H1 (cell line): ENCODE data around the gene EFHB. TPM values are rescaled to one million over a fixed set of nuclear protein-coding genes. Genes with fewer than 3 reads are reported as not detected.

Source experiments
- CTCF ChIA-PET: fragments of 300-600 bp; sonication (Branson Sonifier 250); formaldehyde crosslinking; loops from one replicate; lab custom pipeline; 2021; ENCODE audit not compliant: partially characterized antibody; lab: Charles Lee
- POLR2A ChIA-PET: fragments of 300-600 bp; sonication (Branson Sonifier 250); formaldehyde crosslinking; loops from one replicate; lab custom pipeline; 2021; ENCODE audit warnings: inconsistent platforms; ENCODE audit not compliant: partially characterized antibody; lab: Charles Lee
- DNase-seq, 2 experiments: peaks; one replicate each; pipeline versions ENCODE4 v3.0.0 to v3.0.0-alpha.2; 2010 to 2022; ENCODE audit warnings: low spot score in 2 of 2, low read depth in 1 of 2, mixed read lengths in 1 of 2
- FAIRE-seq: peaks from 2 replicates; lab custom pipeline; 2011; peaks lifted over from hg19 to GRCh38; lab: Jason Lieb, UNC
- H2AFZ ChIP-seq: 2 replicates; pipeline ENCODE4 v1.8.1; 2012; ENCODE audit warnings: low read length, inconsistent platforms
- H2AK5ac ChIP-seq: 2 replicates; pipeline ENCODE4 v1.6.1; 2013; ENCODE audit warnings: low read depth, low read length
- H2BK120ac ChIP-seq: replicated peaks from 2 replicates; pipeline ENCODE3; 2013; ENCODE audit warnings: low read depth, low read length, inconsistent platforms
- H2BK12ac ChIP-seq: 2 replicates; pipeline ENCODE4 v1.6.1; 2013; ENCODE audit warnings: low read depth, low read length
- H2BK15ac ChIP-seq: 2 replicates; pipeline ENCODE4 v1.6.1; 2013; ENCODE audit warnings: low read length
- H2BK20ac ChIP-seq: 2 replicates; pipeline ENCODE4 v1.6.1; 2013; ENCODE audit warnings: low read length
- H2BK5ac ChIP-seq: 2 replicates; pipeline ENCODE4 v1.6.1; 2013; ENCODE audit warnings: low read depth, low read length
- H3K14ac ChIP-seq: 2 replicates; pipeline ENCODE4 v1.6.1; 2013; ENCODE audit warnings: inconsistent platforms; ENCODE audit not compliant: insufficient read length
- H3K18ac ChIP-seq: 2 replicates; pipeline ENCODE4 v1.6.1; 2013; ENCODE audit warnings: low read length; ENCODE audit errors: extremely low read depth
- H3K23ac ChIP-seq: 2 replicates; pipeline ENCODE4 v1.6.1; 2013; ENCODE audit warnings: inconsistent platforms; ENCODE audit not compliant: insufficient read length
- H3K23me2 ChIP-seq: 2 replicates; pipeline ENCODE4 v1.6.1; 2013; ENCODE audit warnings: low read depth, low read length
- H3K27ac ChIP-seq: 2 replicates; pipeline ENCODE4 v1.6.1; 2011; ENCODE audit warnings: low read depth, low read length, inconsistent platforms
- H3K27me3 ChIP-seq, 4 experiments: replicated peaks in 1 of 4; 1 replicate in 1 of 4; 2 replicates in 3 of 4; pipeline versions ENCODE4 v1.6.1 to v1.8.1; 2011 to 2013; ENCODE audit warnings: low read length in 3 of 4, mild to moderate bottlenecking in 3 of 4, inconsistent platforms in 2 of 4, mixed read lengths in 2 of 4, moderate library complexity in 1 of 4; ENCODE audit not compliant: control insufficient read depth in 3 of 4, insufficient read depth in 3 of 4; ENCODE audit errors: extremely low read depth in 1 of 4
- H3K36me3 ChIP-seq, 4 experiments: 2 replicates each; pipeline versions ENCODE4 v1.6.1 to v1.8.1; 2011 to 2013; ENCODE audit warnings: mild to moderate bottlenecking in 4 of 4, low read length in 3 of 4, moderate library complexity in 2 of 4, control low read depth in 1 of 4, inconsistent platforms in 1 of 4; ENCODE audit not compliant: insufficient read depth in 4 of 4, control insufficient read depth in 2 of 4
- H3K4ac ChIP-seq: replicated peaks from 2 replicates; pipeline ENCODE3; 2013; ENCODE audit warnings: low read length, low read depth, mixed read lengths, inconsistent platforms; ENCODE audit not compliant: insufficient read length
- H3K4me1 ChIP-seq, 4 experiments: replicated peaks in 1 of 4; 1 replicate in 1 of 4; 2 replicates in 3 of 4; pipeline versions ENCODE4 v1.6.1 to v1.8.1; 2011 to 2013; ENCODE audit warnings: low read length in 3 of 4, inconsistent platforms in 2 of 4, mixed read lengths in 1 of 4; ENCODE audit not compliant: insufficient read depth in 4 of 4, control insufficient read depth in 3 of 4
- H3K4me2 ChIP-seq, 2 experiments: 2 replicates each; pipeline versions ENCODE4 v1.6.1 to v1.8.1; 2011 to 2013; ENCODE audit warnings: low read depth in 2 of 2, low read length in 2 of 2, control low read depth in 1 of 2, inconsistent platforms in 1 of 2, mild to moderate bottlenecking in 1 of 2; ENCODE audit not compliant: insufficient read depth in 1 of 2
- H3K4me3 ChIP-seq, 4 experiments: fragments of 200-600, 300-600 bp in 1 of 4; sonication (generic), shearing (Covaris generic), sonication (Bioruptor Twin) in 1 of 4; 2 replicates each; pipeline versions ENCODE4 v1.5.1 to v1.8.1; 2011 to 2016; ENCODE audit warnings: low read length in 4 of 4, low read depth in 3 of 4, control low read depth in 2 of 4, inconsistent platforms in 2 of 4, mild to moderate bottlenecking in 2 of 4, mixed read lengths in 1 of 4, moderate library complexity in 1 of 4; ENCODE audit not compliant: insufficient read depth in 2 of 4; ENCODE audit errors: extremely low read depth in 1 of 4
- H3K56ac ChIP-seq: replicated peaks from 2 replicates; pipeline ENCODE3; 2013; ENCODE audit warnings: low read depth, mild to moderate bottlenecking, mixed read lengths, low read length, inconsistent platforms; ENCODE audit not compliant: insufficient read length
- H3K79me1 ChIP-seq: 2 replicates; pipeline ENCODE4 v1.6.1; 2013; ENCODE audit warnings: low read depth, low read length, control low read depth
- H3K79me2 ChIP-seq, 2 experiments: 2 replicates each; pipeline versions ENCODE4 v1.6.1 to v1.8.1; 2012 to 2013; ENCODE audit warnings: low read length in 2 of 2, mild to moderate bottlenecking in 2 of 2, inconsistent platforms in 1 of 2; ENCODE audit not compliant: insufficient read depth in 2 of 2, control insufficient read depth in 1 of 2
- H3K9ac ChIP-seq, 4 experiments: replicated peaks in 1 of 4; 1 replicate in 1 of 4; 2 replicates in 3 of 4; pipeline versions ENCODE4 v1.6.1 to v1.8.1; 2011 to 2013; ENCODE audit warnings: low read depth in 3 of 4, low read length in 3 of 4, control low read depth in 2 of 4, mild to moderate bottlenecking in 2 of 4, moderate library complexity in 2 of 4, inconsistent platforms in 1 of 4; ENCODE audit errors: extremely low read depth in 1 of 4
- H3K9me3 ChIP-seq, 2 experiments: 2 replicates each; pipeline versions ENCODE4 v1.6.1 to v1.8.1; 2012 to 2013; ENCODE audit warnings: mild to moderate bottlenecking in 2 of 2, moderate library complexity in 2 of 2, control low read depth in 1 of 2, inconsistent platforms in 1 of 2, low read depth in 1 of 2, low read length in 1 of 2, mixed read lengths in 1 of 2; ENCODE audit not compliant: insufficient read depth in 2 of 2
- H4K20me1 ChIP-seq, 2 experiments: replicated peaks in 1 of 2; 2 replicates each; pipeline versions ENCODE3 to v1.8.1; 2011 to 2013; ENCODE audit warnings: inconsistent platforms in 2 of 2, low read length in 2 of 2, mild to moderate bottlenecking in 1 of 2; ENCODE audit not compliant: insufficient read depth in 2 of 2, control insufficient read depth in 1 of 2
- H4K5ac ChIP-seq: 2 replicates; pipeline ENCODE4 v1.6.1; 2013; ENCODE audit warnings: low read length, low read depth, mixed read lengths, inconsistent platforms; ENCODE audit not compliant: insufficient read length
- H4K8ac ChIP-seq: 2 replicates; pipeline ENCODE4 v1.8.0; 2013; ENCODE audit warnings: mild to moderate bottlenecking, moderate library complexity, low read length, inconsistent platforms; ENCODE audit not compliant: insufficient read depth; ENCODE audit errors: extremely low read depth
- H4K91ac ChIP-seq: replicated peaks from 2 replicates; pipeline ENCODE3; 2013; ENCODE audit warnings: low read length, mixed read lengths, inconsistent platforms; ENCODE audit not compliant: insufficient read length
- CTCF ChIP-seq, 3 experiments: IDR thresholded peaks; 1 replicate in 2 of 3; 2 replicates in 1 of 3; pipeline versions ENCODE4 v1.5.1 to v1.6.1; 2011; ENCODE audit warnings: low read length in 3 of 3, mild to moderate bottlenecking in 3 of 3, inconsistent platforms in 2 of 3, low read depth in 1 of 3, moderate library complexity in 1 of 3; ENCODE audit not compliant: insufficient read depth in 1 of 3; ENCODE audit errors: control extremely low read depth in 1 of 3
- KDM5A ChIP-seq: fragments of 200-600 bp; IDR thresholded peaks from 2 replicates; pipeline ENCODE4 v1.7.1; 2012; ENCODE audit warnings: mild to moderate bottlenecking, low read length, inconsistent platforms, mixed read lengths
- RAD21 ChIP-seq, 2 experiments: IDR thresholded peaks in 1 of 2; conservative IDR thresholded peaks in 1 of 2; 2 replicates each; pipeline ENCODE4 v1.6.1; 2011; ENCODE audit warnings: low read depth in 2 of 2, low read length in 2 of 2, improper control_type of control experiment in 1 of 2, inconsistent platforms in 1 of 2, mild to moderate bottlenecking in 1 of 2, moderate library complexity in 1 of 2
- SIRT6 ChIP-seq: IDR thresholded peaks from one replicate; pipeline ENCODE4 v1.7.1; 2012; ENCODE audit warnings: low read length, inconsistent platforms
- WGBS, 2 experiments: shearing (Covaris generic) in 1 of 2; methylation state at CpG; one replicate each; pipeline versions ENCODE4 v1.1.6 to v1.1.7; 2013 to 2015; ENCODE audit warnings: low lambda C conversion rate in 2 of 2, mixed read lengths in 2 of 2, inconsistent platforms in 1 of 2, low coverage in 1 of 2, missing lambda C conversion rate in 1 of 2; ENCODE audit not compliant: insufficient replicate concordance in 2 of 2, insufficient coverage in 1 of 2, insufficient read length in 1 of 2; ENCODE audit errors: extremely low coverage in 1 of 2, missing lambda C conversion rate in 1 of 2; 5-methylcytosine and 5-hydroxymethylcytosine counted together
- polyA plus RNA-seq, 7 experiments: library from polyadenylated mRNA; depleted of rRNA in 3 of 7; stranded (reverse) in 5 of 7; unstranded in 2 of 7; fragments of >200 nt in 5 of 7; fragments of 200-250 nt in 2 of 7; gene quantifications; 1 replicate in 5 of 7; 2 replicates in 1 of 7; 4 replicates in 1 of 7; pipeline versions ENCODE4 v1.2.1 to v1.2.3, GENCODE V29; 2011 to 2013; ENCODE audit warnings: missing spikeins in 2 of 7, mixed read lengths in 2 of 7
- total RNA-seq: library from RNA; stranded (reverse); fragmentation: NEBNext Ultra II Directional; extraction: Animal tissue kit (Norgen Biotek cat#: 25700); gene quantifications from 2 replicates; pipeline ENCODE4 v1.2.1, GENCODE V29; 2021

The EFHB gene
- total and polyA plus RNA-seq, 2 of the 8 experiments (the other 6 are each of a cell fraction or from before 2014, with no cell fraction given) = 0.12 to 1.3 TPM

- no peaks in the 10 kb centered on the region for H3K36me3 ChIP-seq
- H3K4me2 ChIP-seq = no peak overlapping the region
- 28% methylated on average over 7 of the region's 7 CpGs; no CpG with 5 or more reads in 1 of the 2 experiments for WGBS, 2 experiments
- H3K4me1 ChIP-seq = no peaks in the 10 kb centered on the region
- no peak overlapping the region for H4K5ac ChIP-seq
- H3K4ac ChIP-seq = no peak overlapping the region
- H3K9me3 ChIP-seq = peaks cover 0 to 4% of the 10 kb centered on the region in 2 experiments; a peak in 1 of 4 replicates
- H3K56ac ChIP-seq = no peak overlapping the region
- no peak overlapping the region for H3K23ac ChIP-seq
- CTCF ChIA-PET = interaction anchor here (0.6 to 3.3 kb wide), 42 partner anchors 8 to 1083 kb away, joined by 3 to 40 read pairs (median 4); no protein-coding TSS in a partner anchor
- POLR2A ChIA-PET = interaction anchor here (0.5 kb wide), 1 partner anchor 727 kb away, joined by 3 read pairs; no protein-coding TSS in a partner anchor
- no peaks in the 10 kb centered on the region for H4K20me1 ChIP-seq
- H3K27ac ChIP-seq = no peak overlapping the region
- H3K27me3 ChIP-seq = no peaks in the 10 kb centered on the region
- no peak overlapping the region for H3K4me3 ChIP-seq
- H3K79me2 ChIP-seq = no peaks in the 10 kb centered on the region
- TF ChIP-seq KDM5A (no peak), SIRT6 (no peak), RAD21 (IDR thresholded peaks at IDR 0.05 in 1 of 2, conservative IDR thresholded peaks at IDR 0.05 in 1 of 2; ENCODE audit: low read depth in 2 of 2, low read length in 2 of 2) (peak; percentile 97), CTCF (IDR thresholded peaks at IDR 0.05; ENCODE audit: control extremely low read depth in 1 of 3, insufficient read depth in 1 of 3, low read depth in 1 of 3, low read length in 3 of 3) (peak in 2 of 3 experiments; percentile 71 to 81; a peak in 3 of 4 replicates)
- no peak overlapping the region for H4K8ac ChIP-seq
- no peak overlapping the region for H4K91ac ChIP-seq
- H3K18ac ChIP-seq = no peak overlapping the region
- H2BK120ac ChIP-seq = no peak overlapping the region
- DNase-seq (peak; percentile 41 to 79), FAIRE-seq (peak; percentile 96)
- no peak overlapping the region for H2BK20ac ChIP-seq
- H3K79me1 ChIP-seq = no peaks in the 10 kb centered on the region
- no peak overlapping the region for H2BK12ac ChIP-seq
- H2BK5ac ChIP-seq = no peak overlapping the region
- no peaks in the 10 kb centered on the region for H3K23me2 ChIP-seq
- H2AFZ ChIP-seq = no peak overlapping the region
- no peak overlapping the region for H2AK5ac ChIP-seq
- H2BK15ac ChIP-seq = no peak overlapping the region
- no peak overlapping the region for H3K9ac ChIP-seq
- H3K14ac ChIP-seq = no peak overlapping the region
Observed at GRCh38 chr3:19866751-19867347, 67.2 kb downstream of the EFHB start.
